Panc1 (cell line): Measurements from ENCODE around the gene SCAF1.

Experiments
- POLR2AphosphoS5 ChIP-seq: IDR thresholded peaks from 2 replicates; pipeline ENCODE4 v1.6.1; 2012; ENCODE audit warnings: mild to moderate bottlenecking, low read depth, low read length, moderate library complexity
- TCF7L2 ChIP-seq: IDR thresholded peaks from 2 replicates; pipeline ENCODE4 v1.6.1; 2011; ENCODE audit warnings: mild to moderate bottlenecking, low read depth, low read length, inconsistent platforms
- TF ChIP-seq, protein P1 (sequence below): fragments of 450-650 bp; IDR thresholded peaks from 2 replicates; pipeline ENCODE4 v1.5.1; 2017; ENCODE audit warnings: mild to moderate bottlenecking
- TF ChIP-seq, protein P2 (sequence below), 2 experiments: IDR thresholded peaks; 2 replicates each; pipeline ENCODE4 v1.6.1; 2011 to 2012; ENCODE audit warnings: low read depth in 2 of 2, control low read depth in 1 of 2, low read length in 1 of 2, mild to moderate bottlenecking in 1 of 2, moderate library complexity in 1 of 2; ENCODE audit not compliant: insufficient read depth in 1 of 2

DNA sequence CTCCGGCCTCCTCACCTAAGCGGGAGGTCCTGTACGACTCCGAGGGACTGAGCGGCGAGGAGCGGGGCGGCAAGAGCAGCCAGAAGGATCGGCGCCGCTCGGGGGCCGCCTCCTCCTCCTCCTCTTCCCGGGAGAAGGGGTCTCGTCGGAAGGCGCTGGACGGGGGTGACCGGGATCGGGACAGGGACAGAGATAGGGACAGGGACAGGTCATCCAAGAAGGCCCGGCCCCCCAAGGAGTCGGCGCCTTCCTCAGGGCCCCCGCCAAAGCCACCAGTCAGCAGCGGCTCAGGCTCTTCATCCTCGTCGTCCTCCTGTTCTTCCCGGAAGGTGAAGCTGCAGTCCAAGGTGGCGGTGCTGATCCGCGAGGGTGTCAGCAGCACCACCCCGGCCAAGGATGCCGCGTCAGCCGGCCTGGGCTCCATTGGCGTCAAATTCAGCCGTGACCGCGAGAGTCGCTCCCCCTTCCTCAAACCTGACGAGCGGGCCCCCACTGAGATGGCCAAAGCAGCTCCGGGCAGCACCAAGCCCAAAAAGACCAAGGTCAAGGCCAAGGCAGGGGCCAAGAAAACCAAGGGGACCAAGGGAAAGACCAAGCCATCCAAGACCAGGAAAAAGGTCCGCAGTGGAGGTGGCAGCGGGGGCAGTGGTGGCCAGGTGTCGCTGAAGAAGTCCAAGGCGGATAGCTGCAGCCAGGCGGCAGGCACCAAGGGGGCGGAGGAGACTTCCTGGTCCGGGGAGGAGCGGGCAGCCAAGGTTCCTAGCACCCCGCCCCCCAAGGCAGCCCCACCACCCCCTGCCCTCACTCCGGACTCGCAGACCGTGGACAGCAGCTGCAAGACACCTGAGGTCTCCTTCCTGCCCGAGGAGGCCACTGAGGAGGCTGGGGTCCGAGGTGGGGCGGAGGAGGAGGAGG is 10.8 kb downstream of the SCAF1 start:
- no peak for TF ChIP-seq POLR2AphosphoS5
- TF ChIP-seq, protein P1, sequence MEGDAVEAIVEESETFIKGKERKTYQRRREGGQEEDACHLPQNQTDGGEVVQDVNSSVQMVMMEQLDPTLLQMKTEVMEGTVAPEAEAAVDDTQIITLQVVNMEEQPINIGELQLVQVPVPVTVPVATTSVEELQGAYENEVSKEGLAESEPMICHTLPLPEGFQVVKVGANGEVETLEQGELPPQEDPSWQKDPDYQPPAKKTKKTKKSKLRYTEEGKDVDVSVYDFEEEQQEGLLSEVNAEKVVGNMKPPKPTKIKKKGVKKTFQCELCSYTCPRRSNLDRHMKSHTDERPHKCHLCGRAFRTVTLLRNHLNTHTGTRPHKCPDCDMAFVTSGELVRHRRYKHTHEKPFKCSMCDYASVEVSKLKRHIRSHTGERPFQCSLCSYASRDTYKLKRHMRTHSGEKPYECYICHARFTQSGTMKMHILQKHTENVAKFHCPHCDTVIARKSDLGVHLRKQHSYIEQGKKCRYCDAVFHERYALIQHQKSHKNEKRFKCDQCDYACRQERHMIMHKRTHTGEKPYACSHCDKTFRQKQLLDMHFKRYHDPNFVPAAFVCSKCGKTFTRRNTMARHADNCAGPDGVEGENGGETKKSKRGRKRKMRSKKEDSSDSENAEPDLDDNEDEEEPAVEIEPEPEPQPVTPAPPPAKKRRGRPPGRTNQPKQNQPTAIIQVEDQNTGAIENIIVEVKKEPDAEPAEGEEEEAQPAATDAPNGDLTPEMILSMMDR: no peak
- TF ChIP-seq, protein P2, sequence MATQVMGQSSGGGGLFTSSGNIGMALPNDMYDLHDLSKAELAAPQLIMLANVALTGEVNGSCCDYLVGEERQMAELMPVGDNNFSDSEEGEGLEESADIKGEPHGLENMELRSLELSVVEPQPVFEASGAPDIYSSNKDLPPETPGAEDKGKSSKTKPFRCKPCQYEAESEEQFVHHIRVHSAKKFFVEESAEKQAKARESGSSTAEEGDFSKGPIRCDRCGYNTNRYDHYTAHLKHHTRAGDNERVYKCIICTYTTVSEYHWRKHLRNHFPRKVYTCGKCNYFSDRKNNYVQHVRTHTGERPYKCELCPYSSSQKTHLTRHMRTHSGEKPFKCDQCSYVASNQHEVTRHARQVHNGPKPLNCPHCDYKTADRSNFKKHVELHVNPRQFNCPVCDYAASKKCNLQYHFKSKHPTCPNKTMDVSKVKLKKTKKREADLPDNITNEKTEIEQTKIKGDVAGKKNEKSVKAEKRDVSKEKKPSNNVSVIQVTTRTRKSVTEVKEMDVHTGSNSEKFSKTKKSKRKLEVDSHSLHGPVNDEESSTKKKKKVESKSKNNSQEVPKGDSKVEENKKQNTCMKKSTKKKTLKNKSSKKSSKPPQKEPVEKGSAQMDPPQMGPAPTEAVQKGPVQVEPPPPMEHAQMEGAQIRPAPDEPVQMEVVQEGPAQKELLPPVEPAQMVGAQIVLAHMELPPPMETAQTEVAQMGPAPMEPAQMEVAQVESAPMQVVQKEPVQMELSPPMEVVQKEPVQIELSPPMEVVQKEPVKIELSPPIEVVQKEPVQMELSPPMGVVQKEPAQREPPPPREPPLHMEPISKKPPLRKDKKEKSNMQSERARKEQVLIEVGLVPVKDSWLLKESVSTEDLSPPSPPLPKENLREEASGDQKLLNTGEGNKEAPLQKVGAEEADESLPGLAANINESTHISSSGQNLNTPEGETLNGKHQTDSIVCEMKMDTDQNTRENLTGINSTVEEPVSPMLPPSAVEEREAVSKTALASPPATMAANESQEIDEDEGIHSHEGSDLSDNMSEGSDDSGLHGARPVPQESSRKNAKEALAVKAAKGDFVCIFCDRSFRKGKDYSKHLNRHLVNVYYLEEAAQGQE (IDR thresholded peaks at IDR 0.05; ENCODE audit: insufficient read depth in 1 of 2, low read depth in 2 of 2, low read length in 1 of 2): no peak
- TF ChIP-seq TCF7L2: no peak
